ENCODE results near the gene DNAJA3.
"Not testable (repeated sequence)": the region's sequence is repeated elsewhere in the genome, so short reads cannot be mapped to it uniquely, and the experiment has no call there.

The DNAJA3 gene

GRCh38 chr16:4388271-4389021 lies 37.2 kb upstream of the DNAJA3 start:
- DNase-seq: no peak

- no peak for DNase-seq
Measured at GRCh38 chr16:4389051-4389955, 36.4 kb upstream of the DNAJA3 start.

GRCh38 chr16:4390266-4391260 lies 35.1 kb upstream of the DNAJA3 start:
- DNase-seq: no peak

- DNase-seq: no peak
Measured at GRCh38 chr16:4391631-4392381, 33.9 kb upstream of the DNAJA3 start.

- DNase-seq: no peak
Measured at GRCh38 chr16:4392382-4393239, 33.1 kb upstream of the DNAJA3 start.

GRCh38 chr16:4393240-4393600 lies 32.4 kb upstream of the DNAJA3 start:
- DNase-seq: no peak

GRCh38 chr16:4393850-4394249 lies 31.8 kb upstream of the DNAJA3 start:
- DNase-seq: not testable (repeated sequence)

GRCh38 chr16:4395055-4395726 lies 30.5 kb upstream of the DNAJA3 start:
- DNase-seq: no peak

- no peak for DNase-seq
Measured at GRCh38 chr16:4399001-4399730, 26.5 kb upstream of the DNAJA3 start.

- no peak for DNase-seq
Measured at GRCh38 chr16:4401094-4401501, 24.6 kb upstream of the DNAJA3 start.

GRCh38 chr16:4401510-4401909 lies 24.2 kb upstream of the DNAJA3 start:
- no peak for DNase-seq

GRCh38 chr16:4402439-4403132 lies 23.1 kb upstream of the DNAJA3 start:
- DNase-seq: peak; percentile 63

- DNase-seq: no peak
Measured at GRCh38 chr16:4403133-4403949, 22.3 kb upstream of the DNAJA3 start.

GRCh38 chr16:4404247-4404966 lies 21.3 kb upstream of the DNAJA3 start:
- peak; percentile 36 for DNase-seq

GRCh38 chr16:4404967-4405696 lies 20.5 kb upstream of the DNAJA3 start:
- no peak for DNase-seq

GRCh38 chr16:4407543-4408322 lies 17.9 kb upstream of the DNAJA3 start:
- no peak for DNase-seq
